Stimulated activated CD8-positive, alpha-beta memory T cell treated with anti-CD3 and anti-CD28 coated beads, Interleukin-12 subunit alpha, Interleukin-12 subunit beta, amount 100 ng/mL, for 4 hours (primary cell): ENCODE data around the gene ENAM.

Experiments
- DNase-seq: peaks from one replicate; pipeline ENCODE4 v3.0.0-alpha.2; 2020; ENCODE audit warnings: low read depth

Gene ENAM, protein sequence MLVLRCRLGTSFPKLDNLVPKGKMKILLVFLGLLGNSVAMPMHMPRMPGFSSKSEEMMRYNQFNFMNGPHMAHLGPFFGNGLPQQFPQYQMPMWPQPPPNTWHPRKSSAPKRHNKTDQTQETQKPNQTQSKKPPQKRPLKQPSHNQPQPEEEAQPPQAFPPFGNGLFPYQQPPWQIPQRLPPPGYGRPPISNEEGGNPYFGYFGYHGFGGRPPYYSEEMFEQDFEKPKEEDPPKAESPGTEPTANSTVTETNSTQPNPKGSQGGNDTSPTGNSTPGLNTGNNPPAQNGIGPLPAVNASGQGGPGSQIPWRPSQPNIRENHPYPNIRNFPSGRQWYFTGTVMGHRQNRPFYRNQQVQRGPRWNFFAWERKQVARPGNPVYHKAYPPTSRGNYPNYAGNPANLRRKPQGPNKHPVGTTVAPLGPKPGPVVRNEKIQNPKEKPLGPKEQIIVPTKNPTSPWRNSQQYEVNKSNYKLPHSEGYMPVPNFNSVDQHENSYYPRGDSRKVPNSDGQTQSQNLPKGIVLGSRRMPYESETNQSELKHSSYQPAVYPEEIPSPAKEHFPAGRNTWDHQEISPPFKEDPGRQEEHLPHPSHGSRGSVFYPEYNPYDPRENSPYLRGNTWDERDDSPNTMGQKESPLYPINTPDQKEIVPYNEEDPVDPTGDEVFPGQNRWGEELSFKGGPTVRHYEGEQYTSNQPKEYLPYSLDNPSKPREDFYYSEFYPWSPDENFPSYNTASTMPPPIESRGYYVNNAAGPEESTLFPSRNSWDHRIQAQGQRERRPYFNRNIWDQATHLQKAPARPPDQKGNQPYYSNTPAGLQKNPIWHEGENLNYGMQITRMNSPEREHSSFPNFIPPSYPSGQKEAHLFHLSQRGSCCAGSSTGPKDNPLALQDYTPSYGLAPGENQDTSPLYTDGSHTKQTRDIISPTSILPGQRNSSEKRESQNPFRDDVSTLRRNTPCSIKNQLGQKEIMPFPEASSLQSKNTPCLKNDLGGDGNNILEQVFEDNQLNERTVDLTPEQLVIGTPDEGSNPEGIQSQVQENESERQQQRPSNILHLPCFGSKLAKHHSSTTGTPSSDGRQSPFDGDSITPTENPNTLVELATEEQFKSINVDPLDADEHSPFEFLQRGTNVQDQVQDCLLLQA

DNA sequence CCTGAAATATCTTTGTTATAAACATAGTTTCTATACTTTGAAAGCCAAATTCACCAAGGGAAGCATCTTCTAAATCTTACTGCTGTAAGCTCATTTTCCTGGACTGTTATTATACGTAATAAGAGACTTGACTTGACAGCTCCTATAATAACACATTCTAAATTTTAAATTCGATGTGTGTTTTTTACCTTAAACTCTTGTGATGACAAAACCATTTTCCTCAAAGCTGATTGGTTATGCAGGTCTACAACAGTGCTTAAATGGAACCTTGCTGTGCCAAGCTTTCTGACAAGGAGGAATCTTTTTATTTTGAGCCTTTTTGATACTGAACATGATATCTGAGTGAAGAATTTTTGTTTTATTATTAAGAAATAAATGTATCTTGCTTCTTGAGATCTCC is at the start of gene ENAM:
Gene ENAM, plus strand, starts transcription at position 301 of the 400 bp plus-strand sequence. CDS start 757 bp downstream, outside the sequence.
- no peak for DNase-seq

DNA sequence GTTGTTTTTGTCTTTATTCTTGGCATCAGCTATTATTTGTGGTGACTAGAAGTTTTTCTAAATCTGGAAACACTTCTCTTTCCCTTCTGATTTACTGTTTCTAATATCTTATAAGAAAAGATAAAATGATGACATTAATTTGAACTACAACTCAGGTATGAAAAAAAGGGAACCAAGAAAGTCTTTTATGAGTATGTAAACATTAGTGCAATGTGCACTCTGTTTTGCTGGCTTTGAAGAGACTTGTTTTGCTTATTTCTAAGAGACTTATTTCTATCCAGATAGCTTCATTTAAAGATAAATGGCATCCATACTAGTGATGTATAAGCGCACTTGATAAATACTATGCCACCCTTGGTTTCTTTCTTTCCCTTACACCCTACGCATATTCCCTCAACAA is 46.6 kb upstream of the ENAM start:
- DNase-seq = no peak

DNA sequence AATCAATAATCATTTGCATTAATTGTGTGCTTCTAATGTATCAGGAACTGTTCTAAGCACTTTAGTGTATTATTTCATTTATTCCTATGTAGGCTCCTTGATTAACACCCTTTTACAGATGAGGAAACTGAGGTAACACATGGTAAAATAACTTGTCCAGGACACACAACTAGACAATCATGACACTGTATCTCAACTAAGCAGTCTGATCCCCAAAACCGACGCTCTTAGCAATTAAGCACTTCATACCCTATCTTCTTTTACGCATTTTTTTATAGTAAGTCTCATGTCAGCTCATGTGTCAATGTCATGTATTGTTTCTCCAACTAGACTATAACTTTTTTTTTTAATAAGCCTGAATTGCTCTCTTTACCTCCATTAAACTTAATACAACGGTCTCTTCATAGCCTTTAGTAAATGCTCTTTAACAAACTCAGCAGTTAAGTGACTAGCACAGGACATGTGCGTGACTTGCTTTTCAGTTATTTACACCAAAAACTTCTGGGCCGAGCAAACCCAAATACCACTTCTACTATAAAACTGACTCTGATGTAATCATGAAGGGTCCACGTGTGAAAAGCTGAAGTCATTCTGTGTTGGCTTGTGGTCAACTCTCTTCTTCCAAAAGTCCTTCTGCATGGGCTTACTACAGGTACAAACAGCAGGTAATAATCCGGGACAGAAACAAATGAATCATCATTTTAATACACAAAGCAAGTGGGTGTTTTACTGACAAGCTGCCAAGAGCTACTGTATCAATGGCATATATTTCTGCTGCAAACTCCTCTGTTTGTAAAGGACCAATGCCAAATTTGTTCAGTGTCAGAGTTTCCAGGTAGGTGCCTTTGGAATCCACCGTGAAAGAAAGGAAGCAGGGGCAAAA is 44.4 kb upstream of the ENAM start:
- DNase-seq = no peak

DNA sequence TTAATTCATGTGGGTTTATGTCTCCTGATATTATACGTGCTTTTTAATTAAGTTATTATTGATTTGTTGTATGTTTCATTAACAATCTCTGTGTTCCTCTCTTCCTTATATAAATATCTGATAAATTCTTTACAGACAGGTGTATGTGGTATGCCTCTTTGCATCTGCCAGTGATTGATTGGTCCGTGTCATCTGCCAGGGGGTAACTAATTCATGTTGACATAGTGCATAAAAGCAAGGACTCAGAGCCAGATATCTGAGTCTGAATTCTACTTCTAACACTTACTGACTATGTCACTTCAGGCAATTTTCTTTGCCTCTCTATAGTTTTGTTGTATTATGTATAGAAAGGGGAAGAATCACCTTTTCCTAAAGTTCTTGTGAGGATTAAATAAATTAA is 41.7 kb upstream of the ENAM start:
- DNase-seq = no peak

DNA sequence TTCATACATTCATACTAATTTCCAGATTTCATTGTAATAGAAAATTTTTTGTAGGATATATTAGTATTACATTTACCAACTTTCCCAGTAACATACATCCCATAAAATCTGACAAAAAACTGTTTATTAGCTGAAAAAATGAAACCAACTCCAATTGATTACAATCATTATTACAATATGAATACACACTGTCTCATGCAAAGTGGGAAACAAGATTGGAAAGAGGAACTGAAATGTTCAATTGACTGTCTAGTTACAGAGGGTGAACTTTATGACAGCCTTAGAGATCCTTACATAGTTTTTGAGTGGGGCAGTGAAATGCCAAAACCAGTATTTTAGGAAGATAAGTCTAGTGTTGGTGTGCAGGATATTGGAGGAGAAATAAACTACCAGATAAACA is 38.8 kb upstream of the ENAM start:
- no peak for DNase-seq

DNA sequence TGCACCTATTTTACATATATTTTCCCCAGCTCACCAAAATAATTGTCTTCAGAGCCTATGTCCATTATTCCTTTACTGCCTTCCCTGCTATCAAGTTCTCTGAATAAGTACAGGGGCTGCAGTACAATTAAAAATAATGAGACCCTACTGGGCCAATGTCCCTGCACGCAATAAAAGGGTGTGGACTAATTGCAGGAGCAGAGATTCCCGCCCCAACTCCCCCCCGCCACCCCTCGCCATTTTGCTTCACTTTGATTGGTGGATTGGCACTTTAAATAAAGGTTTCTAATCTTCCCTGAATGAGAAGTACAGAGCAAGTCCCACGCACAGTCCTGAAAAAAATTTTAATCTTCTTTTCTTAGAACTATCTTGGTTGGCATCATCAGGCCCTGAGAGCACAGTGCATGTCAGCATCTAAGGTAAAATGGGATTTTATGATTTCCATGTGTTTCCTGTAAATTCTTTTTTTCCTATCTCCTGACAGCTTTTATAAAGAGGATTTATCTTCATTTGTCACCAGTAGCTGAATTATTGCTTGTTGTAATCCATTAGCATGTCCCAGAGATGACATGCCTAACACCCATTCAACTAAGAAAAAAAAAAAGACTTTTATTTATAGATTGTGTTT is 36.5 kb upstream of the ENAM start, which contains the start of gene AMBN:
Gene AMBN, plus strand, starts transcription at position 302 of the 628 bp plus-strand sequence. Its CDS starts 103 bp downstream, at position 405.
- DNase-seq = no peak

DNA sequence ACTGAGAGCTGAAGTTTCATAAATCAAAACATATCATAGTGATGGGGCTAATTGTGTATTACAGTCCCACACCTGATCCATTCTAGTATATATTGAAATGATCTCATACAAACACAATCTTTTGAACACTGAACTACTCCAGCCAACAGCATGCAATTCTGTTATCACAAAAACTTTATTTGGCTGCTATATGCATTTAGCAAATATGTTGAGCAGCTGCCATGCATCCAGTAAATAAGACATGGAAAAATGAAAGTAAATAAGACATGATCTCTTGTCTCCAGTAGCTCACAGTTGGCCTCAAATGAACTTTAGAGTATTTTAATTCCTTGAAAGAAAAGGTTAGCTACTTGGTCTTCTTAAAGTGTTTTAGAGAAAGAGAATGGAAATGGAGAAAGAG is 34.3 kb upstream of the ENAM start:
- no peak for DNase-seq

DNA sequence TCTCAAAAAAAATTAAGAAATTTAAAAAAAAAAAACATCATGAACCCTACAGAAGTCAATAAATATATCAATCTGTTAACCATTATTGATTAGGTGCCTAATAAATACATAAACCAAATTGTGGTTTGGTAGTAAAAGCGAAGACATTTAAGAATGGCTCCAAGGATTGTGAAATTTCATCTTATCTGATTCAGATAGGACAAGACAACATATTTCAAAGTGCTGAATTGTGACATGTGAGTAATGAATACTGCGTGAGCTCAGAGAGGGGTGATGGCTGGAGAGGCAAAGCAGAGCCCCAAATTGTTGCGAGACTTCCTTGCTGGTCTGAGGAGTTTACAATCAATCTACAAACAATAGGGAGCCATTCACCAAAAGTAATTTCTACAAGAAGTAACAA is 28.2 kb upstream of the ENAM start:
- no peak for DNase-seq

DNA sequence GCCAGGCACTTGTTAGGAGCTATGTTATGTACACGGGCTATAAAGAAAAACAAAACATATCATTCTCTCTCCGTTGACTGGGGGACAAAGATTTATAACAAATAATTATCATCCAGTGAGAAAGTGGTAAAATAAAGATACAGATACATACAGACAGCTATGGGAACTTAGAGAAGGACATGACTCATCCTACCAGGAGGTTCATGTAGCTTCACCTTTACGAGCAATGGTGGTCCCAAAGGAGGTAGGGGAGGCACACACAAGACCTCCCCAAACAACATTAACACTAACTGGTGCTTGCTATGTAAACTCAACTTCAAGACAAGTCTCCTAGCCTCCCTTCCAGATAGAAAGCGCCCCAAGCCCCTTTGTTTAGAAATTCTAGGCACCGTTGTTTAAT is 27.6 kb upstream of the ENAM start:
- DNase-seq = no peak

DNA sequence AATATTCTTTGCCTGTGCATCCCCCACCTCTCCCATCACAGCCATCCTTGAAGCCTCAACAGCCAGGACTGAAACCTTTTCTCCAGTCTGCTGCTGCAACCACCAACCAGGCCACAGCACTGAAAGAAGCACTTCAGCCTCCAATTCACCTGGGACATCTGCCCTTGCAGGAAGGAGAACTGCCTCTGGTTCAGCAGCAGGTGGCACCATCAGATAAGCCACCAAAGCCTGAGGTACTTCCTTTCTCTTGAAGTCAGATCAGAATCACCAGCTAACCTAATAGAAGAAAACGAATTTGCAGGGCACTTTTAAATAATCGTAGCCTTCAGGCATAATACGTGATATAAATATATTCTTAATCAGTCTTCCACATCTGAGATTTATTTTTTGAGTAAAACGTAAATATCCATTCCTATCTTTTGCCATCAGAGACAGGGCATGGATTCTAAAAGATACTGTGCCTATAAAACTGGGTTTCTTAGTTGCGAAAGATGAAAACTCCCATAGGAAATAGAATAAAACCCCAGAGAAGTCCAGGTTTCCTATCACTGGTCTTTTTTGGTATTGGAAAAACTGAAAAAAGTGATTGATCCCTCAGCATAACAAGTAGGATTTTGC is 27.0 kb upstream of the ENAM start:
- DNase-seq = peak; percentile 24

DNA sequence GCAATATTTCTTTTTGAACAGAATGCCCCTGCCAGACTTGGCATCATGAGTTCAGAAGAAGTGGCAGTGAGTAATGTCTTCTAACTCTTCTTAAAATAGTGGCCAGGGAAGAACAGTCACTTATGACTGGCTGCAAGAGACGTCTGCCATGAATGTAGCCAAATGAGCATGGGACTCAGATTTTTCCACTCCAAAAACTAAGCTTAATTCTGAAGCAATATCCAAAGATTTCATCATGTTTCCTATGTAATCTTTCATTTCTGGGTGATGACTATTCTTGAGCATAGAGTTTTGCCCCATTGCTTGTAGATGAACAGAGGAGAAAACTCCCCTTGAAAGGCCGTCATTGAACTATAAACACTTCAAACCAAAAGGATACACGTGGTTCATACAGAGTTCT is 24.7 kb upstream of the ENAM start:
- no peak for DNase-seq

DNA sequence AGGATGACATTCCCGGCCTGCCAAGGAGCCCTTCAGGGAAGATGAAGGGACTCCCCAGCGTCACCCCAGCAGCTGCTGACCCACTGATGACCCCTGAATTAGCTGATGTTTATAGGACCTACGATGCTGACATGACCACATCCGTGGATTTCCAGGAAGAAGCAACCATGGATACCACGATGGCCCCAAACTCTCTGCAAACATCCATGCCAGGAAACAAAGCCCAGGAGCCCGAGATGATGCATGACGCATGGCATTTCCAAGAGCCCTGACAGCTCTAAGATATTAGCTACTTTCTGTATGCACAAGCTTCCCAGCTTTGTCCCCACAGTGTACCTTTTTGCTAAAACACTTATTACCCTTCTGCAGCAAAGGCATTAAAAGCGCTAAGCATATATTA is 22.1 kb upstream of the ENAM start:
- DNase-seq = no peak

DNA sequence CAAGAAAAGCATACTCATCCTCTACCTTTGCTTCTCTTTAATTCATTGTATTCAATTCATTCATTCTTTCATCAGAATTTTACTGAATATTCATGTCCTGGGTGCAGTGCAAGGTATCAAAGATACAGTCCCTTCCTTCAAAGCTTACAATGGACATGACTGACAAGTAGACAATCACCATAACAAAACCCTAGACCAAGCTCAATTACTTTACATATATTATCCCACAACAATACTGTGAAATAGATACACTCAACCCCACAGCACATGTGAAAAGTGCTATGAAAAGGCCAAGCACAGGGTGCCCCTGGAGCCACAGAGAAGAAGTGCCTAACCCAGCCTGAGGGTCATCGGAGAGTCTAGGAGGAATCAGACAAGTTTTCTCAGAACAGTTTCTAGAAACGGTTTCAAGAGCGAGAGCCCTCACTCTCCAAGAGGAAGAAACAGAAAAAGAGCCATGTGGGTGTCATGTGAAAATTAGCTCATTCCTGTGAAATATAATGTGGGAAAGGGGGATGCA is 21.1 kb upstream of the ENAM start:
- DNase-seq = no peak

DNA sequence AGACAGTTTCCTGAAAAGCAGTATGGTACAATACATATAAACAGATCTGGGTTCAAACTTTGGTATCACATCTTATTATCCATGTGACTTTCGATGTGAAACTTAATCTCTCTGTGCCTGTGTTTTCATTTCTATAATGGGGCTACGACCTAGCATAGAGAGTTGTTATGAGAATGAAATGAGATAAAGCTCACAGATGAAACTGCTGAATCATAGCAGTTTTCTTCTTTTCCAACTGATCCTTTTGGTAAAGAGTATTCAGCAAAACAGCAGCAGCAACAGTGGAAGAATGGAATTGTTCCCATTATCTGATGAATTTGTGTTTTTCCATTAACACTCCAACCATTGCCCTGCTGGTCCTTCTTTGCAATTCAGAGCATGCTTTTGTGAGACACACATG is 20.2 kb upstream of the ENAM start:
- DNase-seq = no peak

DNA sequence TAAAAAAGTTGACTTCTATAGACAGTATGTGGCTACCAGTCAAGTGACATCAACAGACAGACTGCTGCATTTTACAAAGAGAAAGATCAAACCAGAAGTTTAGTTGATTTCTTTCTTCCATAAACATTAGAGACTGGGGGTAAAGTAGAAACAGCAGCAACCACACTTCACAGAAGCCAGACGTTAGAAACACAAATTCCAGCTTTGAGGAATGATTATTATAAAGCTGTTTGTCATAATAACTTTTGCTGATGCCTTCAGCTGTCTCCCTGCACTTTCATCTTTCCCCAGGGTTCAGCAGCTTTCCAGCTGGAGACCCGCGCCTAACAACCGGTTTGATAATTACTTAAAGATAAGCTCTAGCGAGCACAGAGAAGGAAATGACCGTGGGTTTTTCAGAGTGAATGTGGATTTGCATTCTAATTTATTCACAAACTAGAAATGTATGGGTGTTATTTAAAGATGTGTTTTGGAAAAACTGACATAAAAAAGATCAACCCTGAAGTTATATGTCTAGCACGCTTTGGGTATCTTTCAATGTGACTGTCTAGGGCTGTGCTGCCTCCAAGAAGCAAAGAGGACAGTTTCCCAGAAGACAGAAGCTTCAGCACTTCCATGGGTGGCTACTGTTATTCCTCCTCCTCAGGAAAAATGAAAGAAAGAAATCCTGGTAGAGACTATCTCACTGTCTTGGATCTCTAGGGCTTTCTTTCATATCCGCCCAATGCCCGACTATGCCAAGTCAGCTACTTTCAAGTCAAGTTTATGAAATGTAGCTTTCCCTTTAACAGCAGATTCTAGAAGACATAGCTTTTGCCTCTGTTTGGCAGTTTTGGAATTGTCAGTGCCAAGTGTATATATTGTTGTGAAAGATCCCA is 15.0 kb upstream of the ENAM start:
- no peak for DNase-seq

DNA sequence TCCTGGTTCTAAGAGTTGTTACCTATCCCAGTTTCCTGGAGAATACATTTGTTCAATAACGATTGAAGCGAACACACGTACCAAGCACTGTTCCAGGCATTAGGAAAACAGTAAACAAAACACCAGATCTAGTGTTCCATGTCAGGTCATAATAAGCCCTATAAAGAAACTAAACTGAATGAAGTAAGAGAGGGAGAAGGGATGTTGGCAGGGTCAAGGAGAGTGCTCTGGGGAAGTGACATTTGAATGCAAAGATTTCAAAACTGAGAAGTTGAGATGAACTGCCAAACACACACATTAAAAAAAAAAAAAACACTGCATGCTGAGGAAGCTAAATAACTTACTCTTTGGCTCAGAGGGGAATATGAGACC is 14.4 kb upstream of the ENAM start:
- no peak for DNase-seq

DNA sequence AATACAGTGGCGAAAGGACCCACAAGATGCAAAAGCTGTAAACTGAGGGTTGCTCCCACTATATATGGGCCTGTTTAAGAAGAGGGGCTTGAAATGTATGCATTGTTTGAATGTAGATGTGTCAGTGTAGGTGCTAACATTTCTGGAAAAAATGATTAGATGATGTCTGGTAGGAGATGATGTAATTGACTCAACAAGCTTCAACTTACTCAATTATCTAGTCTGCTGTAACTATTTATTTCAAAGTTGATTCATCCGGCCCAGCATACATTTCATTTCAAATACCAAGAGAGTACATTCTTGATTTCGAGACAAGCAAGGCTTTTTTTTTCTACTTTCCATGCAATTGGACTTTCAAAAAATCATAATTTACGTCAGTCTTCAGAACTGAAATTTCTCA is 9.3 kb upstream of the ENAM start:
- DNase-seq = no peak

DNA sequence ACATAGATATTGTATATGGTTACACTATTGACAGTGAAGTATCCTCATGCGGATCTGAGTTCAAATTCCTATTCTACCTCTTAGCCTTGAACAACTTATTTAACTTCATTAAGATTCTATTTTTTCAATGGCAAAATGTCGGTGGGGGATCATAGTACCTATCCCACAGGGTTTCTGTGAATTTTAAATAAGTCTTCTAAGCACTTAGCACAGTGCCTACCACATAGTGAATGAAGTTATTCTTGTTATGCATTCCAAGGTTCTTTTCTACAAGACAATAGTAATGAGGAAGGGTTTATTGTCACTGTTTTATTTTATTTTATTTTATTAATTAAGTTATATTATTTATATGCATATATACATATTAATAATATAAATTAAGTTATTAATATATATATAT is 8.8 kb upstream of the ENAM start:
- DNase-seq = no peak

DNA sequence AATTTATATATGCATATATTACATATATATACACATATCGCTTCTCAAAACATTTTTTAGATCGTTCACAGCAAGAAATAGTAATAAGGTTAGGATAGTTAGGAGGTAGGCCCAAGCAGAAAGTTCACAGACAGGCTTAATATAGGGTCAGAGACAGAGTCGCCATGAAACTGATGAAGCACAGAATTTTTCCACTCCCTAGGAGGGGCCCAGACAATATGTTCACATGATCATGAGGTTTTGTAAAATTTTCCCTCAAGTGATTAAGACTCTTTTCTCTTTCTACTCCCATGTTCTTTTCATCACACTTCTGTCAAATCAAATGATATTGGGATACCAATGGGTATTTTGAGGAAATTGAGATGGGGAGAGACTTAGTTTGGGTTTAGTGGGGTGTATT is 5.2 kb upstream of the ENAM start:
- DNase-seq = no peak
